Stimulated activated CD8-positive, alpha-beta memory T cell treated with anti-CD3 and anti-CD28 coated beads, Interleukin-12 subunit alpha, Interleukin-12 subunit beta, amount 100 ng/mL, for 24 hours (primary cell): ENCODE results near the gene C3orf62.

Experiments used
- DNase-seq: peaks from one replicate; pipeline ENCODE4 v3.0.0-alpha.2; 2020; ENCODE audit errors: extremely low read depth

C3orf62 gene

GRCh38 chr3:49276475-49277382 is at the start of gene C3orf62:
Gene C3orf62 (minus strand): TSS chr3:49277232. CDS start chr3:49276872, 360 bp downstream.
- peak; percentile 36 for DNase-seq

GRCh38 chr3:49324768-49325167 is 47.7 kb upstream of the C3orf62 start:
- DNase-seq: no peak

- DNase-seq: no peak
Observed at GRCh38 chr3:49316696-49317457, 39.8 kb upstream of the C3orf62 start.

GRCh38 chr3:49313896-49314688 is 37.1 kb upstream of the C3orf62 start:
- no peak for DNase-seq

GRCh38 chr3:49311283-49311682 is 34.3 kb upstream of the C3orf62 start:
- DNase-seq: no peak

GRCh38 chr3:49310677-49311076 is 33.6 kb upstream of the C3orf62 start:
- DNase-seq: no peak

GRCh38 chr3:49305608-49306007 is 28.6 kb upstream of the C3orf62 start:
- DNase-seq: no peak

GRCh38 chr3:49302613-49303012 is 25.6 kb upstream of the C3orf62 start:
- DNase-seq: no peak

- no peak for DNase-seq
Observed at GRCh38 chr3:49300595-49300994, 23.6 kb upstream of the C3orf62 start.

GRCh38 chr3:49298511-49298910 is 21.5 kb upstream of the C3orf62 start:
- no peak for DNase-seq

- no peak for DNase-seq
Observed at GRCh38 chr3:49296781-49297411, 19.9 kb upstream of the C3orf62 start.

GRCh38 chr3:49295489-49296058 is 18.5 kb upstream of the C3orf62 start:
- DNase-seq: no peak

- DNase-seq: no peak
Observed at GRCh38 chr3:49294343-49294742, 17.3 kb upstream of the C3orf62 start.

- DNase-seq: no peak
Observed at GRCh38 chr3:49283997-49284396, 7.0 kb upstream of the C3orf62 start.

GRCh38 chr3:49279376-49279775 is 2.3 kb upstream of the C3orf62 start:
- DNase-seq: no peak

- DNase-seq: no peak
Observed at GRCh38 chr3:49278548-49278947, 1.5 kb upstream of the C3orf62 start.

- no peak for DNase-seq
Observed at GRCh38 chr3:49277383-49277775, 347 bp upstream of the C3orf62 start.

- no peak for DNase-seq
Observed at GRCh38 chr3:49273825-49274532, 3.1 kb downstream of the C3orf62 start.

GRCh38 chr3:49271047-49271446 is 6.0 kb downstream of the C3orf62 start:
- no peak for DNase-seq

- DNase-seq: no peak
Observed at GRCh38 chr3:49270156-49270500, 6.9 kb downstream of the C3orf62 start.
